NOMO-1 treated with DMSO at 0.1 percent for 48 hours (cell line): Measurements from ENCODE around the gene C17orf100.
"Not testable (repeated sequence)": the region's sequence is repeated elsewhere in the genome, so short reads cannot be mapped to it uniquely, and the experiment has no call there.

Source experiments
- DNase-seq: peaks from one replicate; lab custom pipeline; 2025; ENCODE audit not compliant: unreplicated experiment; lab: John Stamatoyannopoulos, UW

C17orf100 gene

DNA sequence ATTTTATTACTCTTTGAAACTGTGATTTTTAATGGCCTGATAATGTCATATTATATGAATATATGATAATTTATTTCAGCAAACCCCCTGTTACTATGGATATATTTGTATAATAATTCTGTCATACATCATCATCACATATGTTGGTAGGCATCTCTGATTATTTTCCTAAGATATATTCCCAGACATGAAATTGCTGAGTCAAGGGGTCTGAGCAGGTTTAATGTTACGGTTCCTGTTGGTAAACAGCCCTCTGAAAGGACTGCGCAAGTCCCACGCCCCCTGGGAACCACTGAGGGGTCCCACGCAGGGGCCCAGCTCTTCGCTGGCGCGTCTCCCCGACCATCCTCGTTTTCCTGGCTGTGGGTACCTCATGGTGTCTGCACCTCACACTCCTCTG, 37.4 kb downstream of the C17orf100 start:
- DNase-seq, result no peak

DNA sequence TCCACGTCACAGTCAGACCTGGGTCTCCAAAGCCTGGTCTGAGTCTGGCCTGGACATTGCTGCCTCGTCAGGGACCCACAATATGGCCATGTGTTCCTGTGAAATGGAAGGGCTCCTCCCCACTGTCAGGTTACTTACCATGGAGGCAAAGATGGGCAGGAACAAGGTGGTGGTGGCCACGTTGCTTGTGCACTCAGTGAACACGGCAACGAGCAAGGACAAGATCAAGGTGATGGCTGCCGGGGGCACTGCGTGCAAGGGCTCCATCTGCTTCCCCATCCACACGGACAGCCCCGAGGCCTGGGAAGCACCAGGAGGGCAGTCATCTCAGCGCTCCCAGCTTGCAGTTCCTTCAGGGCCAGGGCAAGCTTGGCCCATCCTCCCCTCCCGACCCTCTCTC, 39.1 kb downstream of the C17orf100 start:
- no peak for DNase-seq

DNA sequence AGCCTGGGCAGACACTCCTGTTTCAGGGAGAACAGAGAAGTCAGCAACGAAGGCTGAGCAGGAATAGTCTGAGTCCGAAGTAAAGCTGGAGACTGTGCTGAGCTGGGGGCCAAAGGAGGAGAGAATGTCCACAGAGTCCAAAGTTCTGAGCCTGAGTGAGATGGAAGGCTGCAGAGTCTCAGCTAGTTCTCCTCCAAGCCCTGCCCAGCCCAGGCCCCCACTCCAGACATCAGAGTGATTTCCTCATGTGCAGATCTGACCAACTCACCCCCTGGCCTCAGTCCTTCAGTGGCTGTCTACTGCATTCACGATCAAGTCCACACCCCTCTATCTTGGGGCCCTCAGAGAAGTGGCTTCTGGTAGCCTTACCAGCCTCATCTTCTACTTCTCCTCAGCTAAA, 40.0 kb downstream of the C17orf100 start:
- DNase-seq, result no peak

DNA sequence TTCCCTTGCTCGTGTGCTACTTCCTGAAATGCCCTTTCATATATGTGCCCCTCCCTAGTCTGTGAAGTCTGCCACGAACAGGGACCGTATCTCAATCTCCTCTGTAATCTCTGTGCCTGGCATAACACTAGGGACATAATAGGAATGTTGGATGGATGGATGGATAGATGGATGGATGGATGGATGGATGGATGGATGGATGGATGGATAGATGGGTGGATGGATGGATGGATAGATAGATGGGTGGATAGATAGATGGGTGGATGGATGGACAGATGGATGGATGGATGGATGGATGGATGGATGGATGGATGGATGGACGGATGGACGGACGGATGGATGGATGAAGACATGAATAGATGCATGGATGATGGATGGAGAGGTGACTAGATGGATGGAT, 40.4 kb downstream of the C17orf100 start:
- not testable (repeated sequence) for DNase-seq

DNA sequence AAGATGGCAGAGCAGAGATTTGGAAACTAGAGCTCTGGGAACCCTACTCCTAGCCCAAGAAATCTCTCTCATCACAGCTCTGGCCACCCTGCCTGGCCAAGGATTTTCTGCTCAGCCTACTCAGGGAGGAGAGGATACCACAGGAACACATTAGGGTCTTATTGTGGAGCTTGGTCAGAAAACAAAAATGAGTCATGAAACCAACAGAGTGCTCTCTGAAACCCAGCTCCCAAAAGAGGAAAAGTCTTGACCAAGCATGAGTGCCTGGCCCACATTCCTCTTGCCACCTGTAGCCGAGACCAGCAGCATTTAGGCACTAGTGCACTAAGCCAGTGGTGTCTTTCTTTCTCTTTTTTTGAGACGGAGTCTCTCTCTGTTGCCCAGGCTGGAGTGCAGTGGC, 43.5 kb downstream of the C17orf100 start:
- DNase-seq, result no peak

DNA sequence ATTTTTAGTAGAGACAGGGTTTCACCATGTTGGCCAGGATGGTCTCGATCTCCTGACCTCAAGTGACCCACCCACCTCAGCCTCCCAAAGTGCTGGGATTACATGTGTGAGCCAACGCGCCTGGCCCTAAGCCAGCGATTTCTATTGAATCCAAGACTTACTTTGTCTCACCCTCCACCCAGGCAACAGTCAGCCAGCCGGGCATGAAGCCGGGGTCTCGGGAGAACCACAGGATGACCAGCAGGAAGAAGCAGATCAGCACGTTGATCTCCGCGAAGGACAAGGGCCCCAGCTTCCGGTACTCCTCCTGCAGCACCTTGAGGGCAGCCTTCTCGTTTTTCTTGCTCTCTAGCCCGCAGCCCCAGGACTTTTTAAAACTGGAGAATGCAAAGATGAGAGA, 44.0 kb downstream of the C17orf100 start:
- DNase-seq, result no peak

DNA sequence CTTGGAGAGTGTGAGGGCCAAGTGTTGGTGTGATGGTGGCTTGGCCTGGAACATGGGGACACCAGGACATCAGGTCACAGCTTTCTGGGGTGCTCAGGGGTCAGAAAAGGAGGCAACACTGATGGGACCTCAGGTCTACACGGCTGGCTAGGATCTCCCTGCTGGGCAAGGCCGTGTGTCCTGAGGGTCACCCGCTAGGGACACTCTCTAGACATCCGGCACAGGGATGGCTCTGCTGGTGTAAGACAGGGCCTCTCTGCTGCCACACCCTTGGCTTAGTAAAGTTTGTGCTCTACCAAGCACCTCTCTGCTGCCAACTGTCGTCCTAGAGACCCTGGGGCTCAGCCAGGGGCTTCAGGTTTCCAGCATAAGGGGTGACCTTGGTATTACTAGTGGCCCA, 45.3 kb downstream of the C17orf100 start:
- no peak for DNase-seq

DNA sequence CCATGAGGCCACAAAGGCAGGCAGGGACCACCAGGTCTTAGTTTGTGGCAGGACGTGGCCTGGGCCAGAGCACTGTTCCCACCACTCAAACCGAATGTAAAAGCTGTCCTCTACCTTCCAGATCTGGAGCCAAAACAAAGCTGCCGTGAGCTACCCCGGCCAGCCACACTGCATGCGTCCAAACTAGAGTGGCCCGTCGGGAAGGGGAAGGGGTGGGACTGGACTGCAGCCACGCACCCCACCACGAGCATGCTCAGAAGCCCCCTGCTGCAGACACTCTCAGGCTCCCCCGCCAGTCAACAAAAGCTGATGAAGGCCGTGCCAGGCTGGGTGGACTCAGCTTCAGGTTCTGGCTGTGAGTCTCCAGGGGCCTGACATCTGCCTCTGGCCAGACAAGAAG, 46.4 kb downstream of the C17orf100 start:
- DNase-seq, result no peak

DNA sequence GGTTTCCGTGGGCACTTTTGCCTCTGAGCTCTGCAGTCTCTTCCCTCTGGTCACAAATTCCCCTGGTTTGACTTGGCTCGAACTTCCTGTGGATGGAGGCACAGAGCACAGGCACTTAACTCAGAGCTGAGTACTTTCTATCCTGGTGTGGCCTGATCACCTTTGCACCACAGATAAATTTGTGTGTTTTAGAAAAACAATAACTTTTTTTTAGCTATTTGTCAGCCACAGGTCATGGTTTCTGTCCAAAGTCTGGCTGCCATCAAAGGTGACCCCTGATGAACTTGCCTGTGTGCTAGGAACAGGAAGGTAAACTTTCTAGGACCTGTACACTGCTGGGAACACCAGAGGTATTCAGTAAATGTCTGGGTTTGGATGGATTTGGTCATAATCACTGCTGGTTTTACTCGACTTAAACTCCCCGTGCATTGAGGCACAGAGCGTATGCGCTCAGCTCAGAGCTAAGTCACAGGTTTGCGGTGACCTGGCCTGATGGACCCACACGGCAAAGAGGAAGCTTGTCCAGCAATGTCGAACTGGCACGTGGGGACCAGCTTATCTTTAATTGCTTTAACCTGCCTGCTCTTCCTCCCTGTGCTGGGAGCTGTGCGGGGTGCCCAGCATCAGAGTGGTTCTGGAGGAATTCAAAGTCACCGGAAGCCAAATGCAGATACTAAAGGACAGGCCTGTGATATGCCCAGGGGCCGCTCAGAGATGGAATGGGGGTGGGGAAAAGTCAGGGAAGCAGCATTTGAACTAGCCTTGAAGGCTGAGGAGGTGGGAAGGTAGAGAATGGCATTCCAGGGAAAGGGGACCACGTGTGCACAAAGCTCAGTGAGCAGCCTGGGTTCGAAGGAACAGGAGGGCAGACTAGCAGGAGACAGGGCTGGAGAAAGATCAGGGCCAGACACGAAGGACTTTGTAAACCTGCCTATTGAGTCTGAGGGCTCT, 48.7 kb downstream of the C17orf100 start:
- DNase-seq, result no peak

DNA sequence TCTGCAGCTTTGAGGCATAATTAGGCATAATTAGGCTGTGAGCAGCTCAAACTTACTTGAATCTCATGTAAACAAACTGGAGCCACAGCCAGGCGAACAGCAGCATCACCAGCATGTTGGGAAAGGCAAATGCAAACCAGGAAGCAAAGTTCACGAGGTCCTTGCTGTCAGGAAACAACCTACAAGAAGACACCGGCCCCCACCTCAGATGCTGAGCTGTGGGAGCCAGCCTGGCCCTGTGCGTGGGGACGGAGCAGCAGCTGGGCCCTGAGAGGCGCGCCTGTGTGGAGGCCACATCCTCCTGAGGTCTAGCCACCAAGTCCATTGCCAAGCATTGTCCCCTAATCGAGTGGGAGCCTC, 49.4 kb downstream of the C17orf100 start:
- no peak for DNase-seq

DNA sequence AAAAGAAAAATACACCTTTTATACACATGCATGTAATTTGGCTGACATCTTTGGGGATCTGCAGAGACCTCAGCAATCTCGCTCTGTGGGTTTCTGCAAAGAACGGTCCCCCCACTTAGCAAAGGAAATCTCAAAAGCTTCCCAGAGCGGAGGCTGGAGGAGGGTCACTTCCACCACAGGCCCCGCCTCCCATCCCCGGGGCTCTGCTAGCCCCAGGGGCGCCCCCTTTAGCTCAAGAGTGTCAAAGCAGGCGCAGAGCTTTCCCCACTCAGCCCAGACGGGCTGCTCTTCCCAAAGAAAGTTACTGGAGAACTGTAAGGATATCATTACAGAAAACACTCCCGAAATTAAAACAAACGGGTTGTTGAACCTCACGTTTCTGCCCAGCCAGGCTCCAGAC, 50.2 kb downstream of the C17orf100 start:
- no peak for DNase-seq

DNA sequence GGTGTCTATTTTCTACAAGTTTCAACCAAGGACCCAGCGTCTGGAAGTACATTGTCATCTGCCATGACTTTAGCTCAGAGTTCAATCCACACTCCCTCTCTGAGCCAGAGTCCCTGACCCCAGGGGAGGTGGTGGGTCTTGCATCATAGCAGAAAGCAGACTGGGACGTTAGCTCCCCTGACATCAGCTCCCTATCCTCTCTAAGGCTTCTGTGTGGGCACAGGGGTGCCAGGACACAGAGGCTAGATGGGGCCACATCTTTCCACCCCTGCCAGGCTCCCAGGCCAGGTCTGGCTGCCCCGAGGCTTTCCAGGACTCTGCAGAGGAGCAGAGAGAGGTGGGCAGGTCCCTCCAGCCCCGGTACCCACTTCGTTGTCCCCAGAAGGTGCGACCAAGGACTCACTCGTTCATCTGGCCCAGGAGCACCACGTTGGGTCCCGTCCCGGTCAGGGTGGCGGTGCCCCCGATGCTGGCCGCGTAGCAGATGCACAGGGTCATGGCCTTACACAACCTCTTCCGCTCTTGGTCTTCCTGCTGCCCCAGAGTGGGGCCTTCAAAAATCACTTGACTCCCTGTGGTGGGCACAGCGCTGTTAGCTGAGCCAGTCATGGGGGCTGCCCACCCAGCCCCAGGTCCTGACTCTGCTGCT, 51.1 kb downstream of the C17orf100 start:
- no peak for DNase-seq
